Neural cell (in vitro differentiated cells): ENCODE measurements around the gene CIAO1. TPM values are rescaled to one million over a fixed set of nuclear protein-coding genes. Genes with fewer than 3 reads are reported as not detected.

Source experiments
- H2AFZ ChIP-seq: fragments of 200-600, 300-800 bp; sonication (generic), shearing (Covaris generic); 2 replicates; pipeline ENCODE4 v1.6.0; 2014; ENCODE audit warnings: low read depth, mild to moderate bottlenecking, antibody characterized with exemption, low read length, moderate library complexity
- H3F3A ChIP-seq: fragments of 200-600 bp; shearing (Covaris generic); 2 replicates; pipeline ENCODE4 v1.6.1; 2016; ENCODE audit warnings: mild to moderate bottlenecking, moderate library complexity, mixed read lengths, antibody characterized with exemption, low read length; ENCODE audit not compliant: insufficient read depth, poor library complexity, severe bottlenecking
- H3K27ac ChIP-seq: fragments of 200-600, 300-800 bp; sonication (generic), shearing (Covaris generic); 2 replicates; pipeline ENCODE4 v1.5.1; 2014; ENCODE audit warnings: mild to moderate bottlenecking, low read length, moderate library complexity
- H3K27me3 ChIP-seq: fragments of 300-800, 200-600 bp; sonication (generic), shearing (Covaris generic); 2 replicates; pipeline ENCODE4 v1.6.0; 2014; ENCODE audit warnings: mild to moderate bottlenecking, low read depth, low read length, moderate library complexity; ENCODE audit not compliant: insufficient read depth
- H3K36me3 ChIP-seq: fragments of 300-800, 200-600 bp; sonication (generic), shearing (Covaris generic); 2 replicates; pipeline ENCODE4 v1.5.1; 2014; ENCODE audit warnings: mild to moderate bottlenecking, antibody characterized with exemption, low read length, moderate library complexity; ENCODE audit not compliant: insufficient read depth
- H3K4me2 ChIP-seq: fragments of 300-800, 200-600 bp; sonication (generic), shearing (Covaris generic); 2 replicates; pipeline ENCODE4 v1.6.0; 2014; ENCODE audit warnings: mild to moderate bottlenecking, low read length
- H3K4me3 ChIP-seq: fragments of 300-800, 200-600 bp; sonication (generic), shearing (Covaris generic); 2 replicates; pipeline ENCODE4 v1.5.1; 2014; ENCODE audit warnings: mild to moderate bottlenecking, low read length, moderate library complexity
- H3K79me2 ChIP-seq: fragments of 200-600 bp; shearing (Covaris generic); replicated peaks from 2 replicates; pipeline ENCODE4 v1.6.0; 2014; ENCODE audit warnings: mild to moderate bottlenecking, low read length, moderate library complexity; ENCODE audit not compliant: insufficient read depth
- H3K9ac ChIP-seq: fragments of 300-800, 200-600 bp; sonication (generic), shearing (Covaris generic); 2 replicates; pipeline ENCODE4 v1.6.1; 2016; ENCODE audit warnings: mild to moderate bottlenecking, low read length, mixed read lengths
- H3K9me2 ChIP-seq: fragments of 200-600 bp; shearing (Covaris generic); 2 replicates; pipeline ENCODE4 v1.6.1; 2016; ENCODE audit warnings: mild to moderate bottlenecking, low read length, mixed read lengths; ENCODE audit not compliant: insufficient read depth
- H3K9me3 ChIP-seq: fragments of 200-600, 300-800 bp; sonication (generic), shearing (Covaris generic); 2 replicates; pipeline ENCODE4 v1.6.1; 2016; ENCODE audit warnings: mild to moderate bottlenecking, mixed run types, low read length, moderate library complexity, mixed read lengths
- H4K20me1 ChIP-seq: fragments of 200-600 bp; shearing (Covaris generic); 2 replicates; pipeline ENCODE4 v1.6.1; 2016; ENCODE audit warnings: mild to moderate bottlenecking, mixed run types; ENCODE audit not compliant: insufficient read depth
- EP300 ChIP-seq: fragments of 450-650 bp; conservative IDR thresholded peaks from 2 replicates; pipeline ENCODE4 v1.6.1; 2014; ENCODE audit warnings: antibody characterized with exemption, mild to moderate bottlenecking, moderate library complexity; ENCODE audit not compliant: poor library complexity, severe bottlenecking
- EZH2 ChIP-seq: fragments of 200-600, 300-800 bp; shearing (Covaris generic), sonication (generic); IDR thresholded peaks from 2 replicates; pipeline ENCODE4 v1.6.1; 2014; ENCODE audit warnings: antibody characterized with exemption, low read length, borderline replicate concordance, mild to moderate bottlenecking; ENCODE audit not compliant: insufficient read depth, poor library complexity, severe bottlenecking
- MXI1 ChIP-seq: fragments of 450-650 bp; conservative IDR thresholded peaks from 2 replicates; pipeline ENCODE4 v1.6.1; 2014; ENCODE audit warnings: antibody characterized with exemption, mild to moderate bottlenecking; ENCODE audit not compliant: poor library complexity, severe bottlenecking
- POLR2AphosphoS5 ChIP-seq: IDR thresholded peaks from 2 replicates; pipeline ENCODE4 v1.6.1; 2012
- RAD21 ChIP-seq: fragments of 450-650 bp; conservative IDR thresholded peaks from 2 replicates; pipeline ENCODE4 v1.6.1; 2014; ENCODE audit warnings: antibody characterized with exemption, mild to moderate bottlenecking, moderate library complexity
- SMC3 ChIP-seq: fragments of 450-650 bp; conservative IDR thresholded peaks from 2 replicates; pipeline ENCODE4 v1.6.1; 2014; ENCODE audit warnings: antibody characterized with exemption, mild to moderate bottlenecking, moderate library complexity; ENCODE audit not compliant: poor library complexity
- polyA plus RNA-seq: library from polyadenylated mRNA; depleted of rRNA; stranded (reverse); fragments of >200 nt; gene quantifications from 2 replicates; pipeline ENCODE4 v1.2.3, GENCODE V29; 2014
- TF ChIP-seq, protein P1 (sequence below): fragments of 450-650 bp; IDR thresholded peaks from 2 replicates; pipeline ENCODE4 v1.5.1; 2014; ENCODE audit warnings: antibody characterized with exemption, mild to moderate bottlenecking, moderate library complexity; ENCODE audit not compliant: poor library complexity, severe bottlenecking
- TF ChIP-seq, protein P2 (sequence below): IDR thresholded peaks from 2 replicates; pipeline ENCODE4 v1.6.1; 2012; ENCODE audit warnings: borderline replicate concordance

CIAO1 gene
- polyA plus RNA-seq, 1 donor from 2014 or later: 182 TPM

DNA sequence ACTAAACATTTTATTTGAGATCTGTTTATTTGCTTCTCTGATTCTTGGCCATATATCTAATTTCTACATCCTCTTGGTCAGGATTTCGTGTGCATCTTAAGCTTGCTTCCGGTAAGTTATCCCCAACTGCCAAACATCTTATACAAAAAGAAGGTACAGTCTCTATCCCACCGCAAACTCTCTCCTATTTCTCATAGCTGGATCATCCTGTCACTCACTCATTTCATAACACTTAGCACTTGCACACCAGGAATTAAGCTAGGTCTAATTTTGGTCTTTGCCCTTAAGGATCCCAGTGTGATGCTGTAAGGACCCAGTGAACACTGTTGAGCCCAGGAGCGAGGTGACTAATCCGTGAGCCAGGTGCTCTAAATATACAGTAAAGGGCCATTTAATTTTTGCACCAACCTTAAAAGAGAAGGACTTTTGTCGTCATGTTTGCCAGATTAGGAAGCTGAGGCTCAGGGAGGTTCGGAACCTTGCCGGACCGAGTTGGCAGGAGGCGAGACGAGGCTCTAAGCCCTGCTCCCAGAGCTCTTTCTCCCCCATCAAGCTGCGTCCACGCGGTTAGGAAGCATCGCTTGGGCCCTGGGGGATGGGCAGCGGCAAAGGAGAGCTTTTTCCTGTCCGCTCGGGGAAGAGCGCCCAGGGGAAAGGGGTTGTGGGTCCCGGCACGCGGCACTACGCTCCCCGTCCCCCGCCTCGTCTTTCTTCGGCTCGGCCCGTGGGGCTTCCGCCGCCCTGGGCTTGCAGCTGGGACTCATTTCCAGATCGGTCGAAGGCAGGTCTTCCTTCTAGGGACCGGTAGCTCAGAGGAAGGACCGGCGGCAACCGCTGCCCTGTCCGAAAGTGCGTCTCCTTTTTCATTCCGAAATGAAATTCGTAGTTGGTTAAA lies 55.0 kb downstream of the CIAO1 start:
- peak overlapping the region; percentile 18 for H2AFZ ChIP-seq
- no peaks in the 10 kb centered on the region for H4K20me1 ChIP-seq
- no peaks in the 10 kb centered on the region for H3K79me2 ChIP-seq
- peak overlapping the region; percentile 82 for H3K4me2 ChIP-seq
- no peaks in the 10 kb centered on the region for H3K9me3 ChIP-seq
- no peak for TF ChIP-seq RAD21
- no peak for TF ChIP-seq EP300
- TF ChIP-seq POLR2AphosphoS5: no peak
- TF ChIP-seq, protein P1, sequence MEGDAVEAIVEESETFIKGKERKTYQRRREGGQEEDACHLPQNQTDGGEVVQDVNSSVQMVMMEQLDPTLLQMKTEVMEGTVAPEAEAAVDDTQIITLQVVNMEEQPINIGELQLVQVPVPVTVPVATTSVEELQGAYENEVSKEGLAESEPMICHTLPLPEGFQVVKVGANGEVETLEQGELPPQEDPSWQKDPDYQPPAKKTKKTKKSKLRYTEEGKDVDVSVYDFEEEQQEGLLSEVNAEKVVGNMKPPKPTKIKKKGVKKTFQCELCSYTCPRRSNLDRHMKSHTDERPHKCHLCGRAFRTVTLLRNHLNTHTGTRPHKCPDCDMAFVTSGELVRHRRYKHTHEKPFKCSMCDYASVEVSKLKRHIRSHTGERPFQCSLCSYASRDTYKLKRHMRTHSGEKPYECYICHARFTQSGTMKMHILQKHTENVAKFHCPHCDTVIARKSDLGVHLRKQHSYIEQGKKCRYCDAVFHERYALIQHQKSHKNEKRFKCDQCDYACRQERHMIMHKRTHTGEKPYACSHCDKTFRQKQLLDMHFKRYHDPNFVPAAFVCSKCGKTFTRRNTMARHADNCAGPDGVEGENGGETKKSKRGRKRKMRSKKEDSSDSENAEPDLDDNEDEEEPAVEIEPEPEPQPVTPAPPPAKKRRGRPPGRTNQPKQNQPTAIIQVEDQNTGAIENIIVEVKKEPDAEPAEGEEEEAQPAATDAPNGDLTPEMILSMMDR: no peak
- TF ChIP-seq SMC3: no peak
- no peak for TF ChIP-seq EZH2
- TF ChIP-seq, protein P2, sequence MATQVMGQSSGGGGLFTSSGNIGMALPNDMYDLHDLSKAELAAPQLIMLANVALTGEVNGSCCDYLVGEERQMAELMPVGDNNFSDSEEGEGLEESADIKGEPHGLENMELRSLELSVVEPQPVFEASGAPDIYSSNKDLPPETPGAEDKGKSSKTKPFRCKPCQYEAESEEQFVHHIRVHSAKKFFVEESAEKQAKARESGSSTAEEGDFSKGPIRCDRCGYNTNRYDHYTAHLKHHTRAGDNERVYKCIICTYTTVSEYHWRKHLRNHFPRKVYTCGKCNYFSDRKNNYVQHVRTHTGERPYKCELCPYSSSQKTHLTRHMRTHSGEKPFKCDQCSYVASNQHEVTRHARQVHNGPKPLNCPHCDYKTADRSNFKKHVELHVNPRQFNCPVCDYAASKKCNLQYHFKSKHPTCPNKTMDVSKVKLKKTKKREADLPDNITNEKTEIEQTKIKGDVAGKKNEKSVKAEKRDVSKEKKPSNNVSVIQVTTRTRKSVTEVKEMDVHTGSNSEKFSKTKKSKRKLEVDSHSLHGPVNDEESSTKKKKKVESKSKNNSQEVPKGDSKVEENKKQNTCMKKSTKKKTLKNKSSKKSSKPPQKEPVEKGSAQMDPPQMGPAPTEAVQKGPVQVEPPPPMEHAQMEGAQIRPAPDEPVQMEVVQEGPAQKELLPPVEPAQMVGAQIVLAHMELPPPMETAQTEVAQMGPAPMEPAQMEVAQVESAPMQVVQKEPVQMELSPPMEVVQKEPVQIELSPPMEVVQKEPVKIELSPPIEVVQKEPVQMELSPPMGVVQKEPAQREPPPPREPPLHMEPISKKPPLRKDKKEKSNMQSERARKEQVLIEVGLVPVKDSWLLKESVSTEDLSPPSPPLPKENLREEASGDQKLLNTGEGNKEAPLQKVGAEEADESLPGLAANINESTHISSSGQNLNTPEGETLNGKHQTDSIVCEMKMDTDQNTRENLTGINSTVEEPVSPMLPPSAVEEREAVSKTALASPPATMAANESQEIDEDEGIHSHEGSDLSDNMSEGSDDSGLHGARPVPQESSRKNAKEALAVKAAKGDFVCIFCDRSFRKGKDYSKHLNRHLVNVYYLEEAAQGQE: no peak
- TF ChIP-seq MXI1: no peak
- peaks cover 48% of the 10 kb centered on the region for H3K27me3 ChIP-seq
- H3K4me3 ChIP-seq: peak overlapping the region; percentile 79
- no peaks in the 10 kb centered on the region for H3F3A ChIP-seq
- H3K27ac ChIP-seq: no peak overlapping the region
- no peaks in the 10 kb centered on the region for H3K9me2 ChIP-seq
- H3K9ac ChIP-seq: peak overlapping the region; percentile 54
- no peaks in the 10 kb centered on the region for H3K36me3 ChIP-seq

Other genes with a start within 250 kb of the CIAO1 start
- not detected in 2 replicates for gene GPAT2, start 231.3 kb upstream of the CIAO1 start, polyA plus RNA-seq
- gene ADRA2B, start 149.7 kb upstream of the CIAO1 start, polyA plus RNA-seq: not detected in 2 replicates
- gene ASTL, start 127.7 kb upstream of the CIAO1 start, polyA plus RNA-seq: not detected in 2 replicates
- 1.5 and 2.1 TPM in 2 replicates for gene DUSP2, start 120.8 kb upstream of the CIAO1 start, polyA plus RNA-seq
- gene STARD7, start 57.4 kb upstream of the CIAO1 start, polyA plus RNA-seq: 155 and 160 TPM in 2 replicates
- gene TMEM127, start 228 bp upstream of the CIAO1 start, polyA plus RNA-seq: 19.1 and 21.4 TPM in 2 replicates
- 70.4 and 75.7 TPM in 2 replicates for gene SNRNP200, start 39.3 kb downstream of the CIAO1 start, polyA plus RNA-seq
- gene ITPRIPL1, start 59.1 kb downstream of the CIAO1 start, polyA plus RNA-seq: not detected in 2 replicates
- 0.82 and 2.7 TPM in 2 replicates for gene NCAPH, start 69.5 kb downstream of the CIAO1 start, polyA plus RNA-seq
- gene NEURL3, start 239.1 kb downstream of the CIAO1 start, polyA plus RNA-seq: 0.20 TPM in 1 of 2 replicates, not detected in the other